GM21390 (cell line): Measurements from ENCODE around the gene PRKCD.
"Not testable (repeated sequence)": the region's sequence is repeated elsewhere in the genome, so short reads cannot be mapped to it uniquely, and the experiment has no call there.

Source experiments
- ATAC-seq: cut with Tn5 transposase; IDR thresholded peaks from one replicate; pipeline ENCODE4 v1.9.1; 2021; ENCODE audit not compliant: unreplicated experiment

Gene PRKCD

GRCh38 chr3:53139906-53140846 is 20.8 kb upstream of the PRKCD start:
- no peak for ATAC-seq

GRCh38 chr3:53140847-53141845 is 19.9 kb upstream of the PRKCD start:
- no peak for ATAC-seq

DNA sequence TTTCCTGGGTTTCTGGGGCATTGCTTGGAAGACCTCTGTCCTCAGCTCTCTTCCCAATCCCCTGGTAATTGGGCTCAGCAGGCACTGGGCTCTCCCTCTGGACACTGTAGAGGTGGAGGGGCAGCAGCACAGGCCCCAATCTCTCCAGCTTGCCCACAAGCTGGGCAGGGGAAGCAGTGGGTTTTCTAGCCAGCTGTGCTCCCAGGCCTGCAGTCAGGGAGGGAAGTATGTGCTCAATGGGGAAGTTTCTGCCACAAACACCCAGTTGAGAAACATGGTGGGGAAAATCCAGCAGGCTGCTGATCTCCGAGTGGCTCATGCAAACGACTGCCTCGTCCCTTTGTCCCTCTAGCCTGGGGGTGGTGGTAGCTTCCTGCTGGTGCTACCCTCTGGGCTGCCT is 18.0 kb upstream of the PRKCD start:
- no peak for ATAC-seq

GRCh38 chr3:53144446-53144845 is 16.6 kb upstream of the PRKCD start:
- no peak for ATAC-seq

- ATAC-seq: no peak
These were observed 15.9 kb upstream of the PRKCD start for GRCh38 chr3:53144862-53145712.

DNA sequence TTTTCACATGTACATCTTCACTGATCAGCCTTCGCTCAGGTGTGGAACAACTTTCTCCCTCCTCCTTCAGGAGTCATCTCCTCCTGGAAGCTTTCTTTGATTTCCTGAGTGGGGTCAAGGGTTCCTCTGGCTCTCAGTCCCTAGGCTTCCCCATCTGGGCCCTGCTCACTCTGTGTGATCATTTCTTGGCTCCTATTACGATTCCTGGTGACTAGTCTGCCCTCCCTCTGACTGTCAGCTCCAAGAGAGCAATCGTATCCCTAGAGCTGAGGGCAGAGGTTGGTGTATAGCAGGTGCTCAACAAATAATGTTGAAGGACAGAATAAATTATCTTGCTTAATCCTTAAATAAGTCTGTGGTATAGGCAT is 15.3 kb upstream of the PRKCD start:
- ATAC-seq: no peak

GRCh38 chr3:53146319-53146891 is 14.6 kb upstream of the PRKCD start:
- no peak for ATAC-seq

- no peak for ATAC-seq
These were observed 13.7 kb upstream of the PRKCD start for GRCh38 chr3:53147151-53147902.

DNA sequence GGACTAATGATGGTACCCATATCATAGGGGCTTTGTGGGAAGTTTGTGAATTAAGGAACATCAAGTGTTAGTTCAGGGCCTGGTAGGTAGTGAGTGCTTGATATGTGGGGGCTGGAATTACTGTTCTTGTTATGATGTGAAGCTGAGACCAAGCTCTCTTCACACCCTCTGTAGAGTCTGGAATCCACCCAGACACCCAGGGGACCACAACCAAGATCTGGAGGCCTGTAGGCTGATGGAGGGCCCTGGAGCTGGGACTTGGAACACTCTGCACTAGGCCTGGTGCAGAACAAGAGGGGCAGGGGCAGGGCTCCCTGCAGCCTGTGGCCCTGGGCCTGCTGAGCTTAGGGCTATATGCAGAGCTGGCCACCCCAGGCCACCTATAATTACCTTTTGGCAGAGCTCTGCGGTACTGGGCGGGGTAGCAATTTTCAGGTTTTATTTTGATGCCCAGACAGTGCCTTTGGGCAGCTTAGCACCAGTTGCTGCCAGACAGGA is 13.1 kb upstream of the PRKCD start:
- ATAC-seq: no peak

DNA sequence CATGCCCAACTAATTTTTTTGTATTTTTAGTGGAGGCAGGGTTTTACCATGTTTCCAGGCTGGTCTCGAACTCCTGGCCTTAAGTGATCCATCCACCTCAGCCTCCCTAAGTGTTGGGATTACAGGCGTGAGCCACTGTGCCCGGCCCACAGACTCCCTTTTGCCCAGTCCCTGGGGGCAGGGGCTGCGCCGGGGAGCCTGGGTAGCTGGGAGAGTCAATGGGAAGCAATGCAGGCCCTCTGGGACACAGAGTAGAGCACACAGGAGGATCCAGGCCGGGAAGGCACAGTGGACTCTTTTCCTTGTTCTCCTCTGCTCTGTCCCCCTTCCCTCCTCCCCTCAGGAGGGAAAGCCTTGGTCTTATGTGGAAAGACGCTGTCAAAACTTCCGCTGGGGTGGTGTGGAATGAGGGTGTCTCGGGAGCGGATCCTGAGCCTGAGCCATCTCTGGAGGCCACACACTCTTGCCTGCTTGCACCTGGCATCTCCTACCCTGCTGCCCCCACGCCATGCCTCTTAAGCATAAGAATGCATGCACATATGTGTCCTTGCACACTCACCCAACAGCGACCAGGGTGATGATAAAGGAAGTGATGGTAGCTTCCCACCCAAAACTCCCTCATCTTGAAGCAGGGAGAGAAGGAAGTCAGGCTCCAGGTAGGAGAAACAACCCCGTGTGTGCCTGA is 11.9 kb upstream of the PRKCD start:
- ATAC-seq: no peak

DNA sequence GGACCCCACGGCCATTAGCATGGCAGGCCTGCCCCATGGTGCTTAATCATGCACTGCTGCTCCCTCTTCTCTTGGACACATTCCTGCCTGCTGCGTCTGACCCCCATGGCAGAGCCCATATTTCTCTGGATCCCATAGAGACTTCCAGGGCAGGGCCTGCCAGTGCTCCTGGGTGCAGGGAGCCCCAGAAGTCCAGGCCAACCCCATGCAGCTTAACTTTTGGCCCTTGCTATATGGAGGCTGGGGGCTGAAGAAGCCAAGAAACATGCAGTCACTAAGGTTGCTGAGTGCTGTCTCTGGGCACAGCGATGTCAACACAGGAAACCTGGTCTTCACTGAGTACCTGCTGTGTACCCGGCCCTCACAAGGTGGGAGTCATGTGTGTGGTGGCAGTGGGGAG is 11.3 kb upstream of the PRKCD start:
- ATAC-seq: no peak

- ATAC-seq: no peak
These were observed 10.5 kb upstream of the PRKCD start for GRCh38 chr3:53150247-53151085.

DNA sequence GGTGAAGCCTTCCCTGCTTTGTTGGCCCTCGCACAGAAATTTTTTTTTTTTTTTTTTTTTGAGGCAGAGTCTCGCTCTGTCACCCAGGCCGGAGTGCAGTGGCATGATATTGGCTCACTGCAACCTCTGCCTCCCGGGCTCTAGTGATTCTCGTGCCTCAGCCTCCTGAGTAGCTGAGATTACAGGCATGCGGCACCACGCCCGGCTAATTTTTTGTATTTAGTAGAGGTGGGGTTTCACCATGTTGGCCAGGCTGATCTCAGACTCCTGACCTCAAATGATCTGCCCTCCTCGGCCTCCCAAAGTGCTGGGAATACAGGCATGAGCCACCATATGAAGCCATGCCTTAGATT is 9.9 kb upstream of the PRKCD start:
- not testable (repeated sequence) for ATAC-seq

DNA sequence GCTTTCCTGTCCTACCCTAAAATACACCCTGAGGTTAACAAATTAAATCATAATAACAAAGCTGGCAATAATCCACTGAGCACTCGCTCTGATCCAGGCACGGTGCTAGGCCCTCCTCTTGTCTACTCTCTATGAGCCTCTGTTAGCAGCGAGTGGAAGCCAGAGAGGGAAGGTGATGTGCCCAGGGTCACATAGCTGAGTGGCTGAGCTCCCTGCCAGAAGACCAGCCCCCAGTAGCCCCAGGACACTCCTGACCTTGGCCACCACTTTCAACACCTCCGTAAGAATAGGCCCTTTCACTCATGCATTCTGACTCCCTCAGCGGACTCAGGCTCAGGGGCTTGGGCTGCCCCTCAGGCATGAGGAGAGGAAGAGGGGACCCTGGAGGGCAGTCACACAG is 9.5 kb upstream of the PRKCD start:
- ATAC-seq: no peak

DNA sequence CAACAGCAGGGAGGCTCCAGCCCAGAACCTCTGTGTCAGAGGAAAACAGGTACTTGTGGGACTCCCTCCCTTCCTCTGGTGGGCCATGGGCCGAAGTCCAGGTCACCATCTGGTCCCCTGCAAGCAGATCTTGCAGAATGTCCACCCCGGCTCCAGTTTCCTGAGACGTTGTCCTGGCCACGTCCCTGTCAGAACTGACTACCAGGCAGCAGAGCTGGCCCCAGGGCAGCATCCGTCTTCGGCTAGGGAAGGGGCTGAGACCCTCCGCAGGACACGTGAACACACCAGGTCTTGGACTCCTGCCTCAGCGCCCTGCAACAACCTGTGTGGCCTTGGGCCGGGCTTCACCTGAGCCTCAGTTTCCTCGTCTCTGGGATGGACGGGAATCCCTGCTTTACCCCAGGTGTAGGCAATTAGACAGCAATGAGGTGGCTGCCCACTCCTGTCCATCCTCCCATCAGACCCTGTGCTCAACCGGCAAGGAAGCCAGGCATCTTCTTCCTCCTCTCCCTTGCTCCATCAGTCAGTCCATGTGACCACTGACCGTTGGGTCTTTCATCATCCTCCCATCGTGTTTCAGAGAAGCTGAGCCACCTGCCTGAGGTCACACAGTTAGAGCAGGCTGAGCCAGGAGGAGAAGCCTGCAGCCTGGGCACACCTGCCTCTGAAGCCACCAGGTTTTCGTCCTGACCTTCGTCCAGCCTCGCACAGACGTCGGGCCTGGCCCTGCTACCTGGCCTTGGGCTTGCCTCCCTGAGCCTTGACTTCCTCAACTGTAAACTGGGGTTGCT is 8.9 kb upstream of the PRKCD start:
- no peak for ATAC-seq

GRCh38 chr3:53153264-53153823 is 7.7 kb upstream of the PRKCD start:
- ATAC-seq: no peak

GRCh38 chr3:53153980-53154379 is 7.0 kb upstream of the PRKCD start:
- no peak for ATAC-seq
